ENCODE data around the gene GFPT2. TPM values are rescaled to one million over a fixed set of nuclear protein-coding genes. Genes with fewer than 3 reads are reported as not detected.

Gene GFPT2
- 11.2 and 13.8 TPM in 2 replicates for total RNA-seq
- polyA plus RNA-seq (2012) = 11.6 TPM

DNA sequence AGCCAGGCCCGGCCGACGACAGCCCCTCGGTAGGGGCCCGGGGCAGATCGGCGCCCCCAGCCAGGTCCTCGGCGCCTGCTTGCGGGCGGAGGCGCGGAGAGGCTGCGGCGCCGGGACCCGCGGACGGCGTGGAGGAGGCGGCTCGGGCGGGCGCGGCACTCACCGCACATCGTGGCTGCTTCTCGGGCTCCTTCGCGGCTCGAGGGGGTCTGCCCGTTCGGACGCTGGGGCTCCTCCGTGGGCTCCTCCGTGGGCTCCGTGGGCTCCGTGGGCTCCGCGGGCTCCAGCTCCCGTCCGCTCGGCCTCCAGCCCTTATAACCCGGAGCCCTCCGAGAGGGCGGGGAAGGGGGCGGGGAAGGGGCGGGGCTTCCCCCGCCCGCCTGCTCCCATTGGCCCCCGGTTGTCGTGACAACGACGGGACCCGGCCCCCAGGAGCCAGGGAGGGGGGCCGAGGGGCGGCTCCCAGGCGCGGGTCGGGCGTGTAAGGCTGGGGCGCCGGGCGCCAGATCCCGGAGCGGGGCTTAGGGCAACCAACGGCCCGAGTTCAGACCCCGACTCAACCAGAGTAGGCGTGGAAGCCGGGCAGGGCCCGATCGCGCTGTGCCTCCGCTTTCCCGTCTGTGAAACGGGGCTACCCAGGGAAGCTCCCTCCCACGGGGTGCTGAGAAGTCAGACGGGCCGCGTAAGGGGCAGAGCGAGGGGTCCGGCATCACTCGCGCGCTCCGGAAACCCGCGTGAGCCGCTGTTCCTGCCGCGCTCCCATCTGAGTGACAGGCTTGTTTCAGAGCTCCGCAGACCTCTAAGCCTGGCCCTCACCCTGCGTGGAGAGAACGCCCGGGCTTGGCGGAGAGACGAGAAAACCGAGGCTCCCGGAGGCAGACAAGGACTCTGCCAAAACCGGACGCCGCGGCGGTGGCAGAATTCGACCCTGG lies at the start of gene GFPT2:
Gene GFPT2 (minus strand): TSS at position 289 of the 932 bp plus-strand sequence. CDS start 119 bp downstream, at position 170.
- DNase-seq (ENCODE audit: low read depth) = peak; percentile 86

DNA sequence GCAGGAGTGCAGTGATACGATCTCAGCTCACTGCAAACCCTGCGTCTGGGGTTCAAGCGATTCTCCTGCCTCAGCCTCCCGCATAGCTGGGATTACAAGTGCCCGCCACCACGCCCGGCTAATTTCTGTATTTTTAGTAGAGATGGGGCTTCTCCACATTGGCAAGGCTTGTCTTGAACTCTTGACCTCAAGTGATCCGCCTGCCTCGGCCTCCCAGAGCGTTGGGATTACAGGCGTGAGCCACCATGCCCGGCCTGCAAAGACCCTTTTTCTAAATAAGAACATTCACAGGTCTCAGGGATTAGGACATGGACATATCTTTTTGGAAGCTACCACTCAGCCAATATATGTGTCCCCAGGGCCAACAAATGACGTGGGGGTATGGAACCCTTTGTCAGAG lies 49.6 kb upstream of the GFPT2 start:
- DNase-seq (ENCODE audit: low read depth) = no peak

DNA sequence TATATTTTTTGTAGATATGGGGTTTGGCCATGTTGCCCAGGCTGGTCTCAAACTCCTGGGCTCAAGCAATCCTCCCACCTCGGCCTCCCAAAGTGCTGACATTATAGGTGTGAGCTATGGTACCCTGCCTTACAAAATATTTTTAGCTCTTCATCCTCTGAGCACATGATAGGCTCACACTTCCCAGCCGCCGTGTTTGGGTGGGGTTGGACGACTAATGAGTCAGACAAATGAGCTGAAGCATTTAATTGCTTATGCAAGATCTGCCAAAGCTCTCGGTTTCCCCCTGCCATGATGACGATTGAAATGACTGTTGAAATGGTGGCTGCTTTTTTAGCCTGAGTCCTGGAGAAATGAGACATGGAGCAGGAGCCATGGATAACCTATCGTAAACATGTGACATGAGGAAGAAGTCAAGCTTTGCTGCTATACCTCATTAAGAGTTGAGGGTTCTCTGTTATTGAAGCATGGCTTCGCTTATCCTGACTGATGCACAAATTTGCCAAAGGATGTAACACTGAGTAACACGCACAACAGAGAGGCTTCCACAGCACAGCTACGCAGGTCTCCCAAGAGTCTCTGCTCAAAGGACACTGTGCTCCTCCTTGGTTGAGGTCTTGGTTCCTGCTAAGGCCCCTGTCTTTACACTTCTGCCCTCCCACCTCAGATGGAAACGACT lies 48.2 kb upstream of the GFPT2 start:
- no peak for DNase-seq (ENCODE audit: low read depth)

DNA sequence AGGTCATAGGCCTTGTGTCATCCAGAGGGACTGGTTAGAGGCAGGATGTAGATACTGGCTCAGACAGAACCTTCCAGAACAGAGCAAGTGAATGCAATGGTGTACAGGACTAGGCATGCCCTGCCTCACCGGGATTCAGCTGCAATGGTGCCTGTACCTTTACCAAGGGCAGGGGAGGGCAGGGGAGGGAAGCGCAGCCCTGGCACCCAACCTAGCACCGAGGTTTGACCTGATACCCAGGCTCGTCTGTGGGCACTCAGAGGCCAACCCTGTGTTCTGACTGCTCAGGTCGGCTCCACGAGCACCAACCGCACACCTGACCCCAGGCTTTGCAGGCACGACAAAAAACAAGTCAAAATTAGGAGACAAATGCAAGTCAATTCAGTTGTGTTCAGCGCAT lies 47.3 kb upstream of the GFPT2 start:
- DNase-seq (ENCODE audit: low read depth) = no peak

DNA sequence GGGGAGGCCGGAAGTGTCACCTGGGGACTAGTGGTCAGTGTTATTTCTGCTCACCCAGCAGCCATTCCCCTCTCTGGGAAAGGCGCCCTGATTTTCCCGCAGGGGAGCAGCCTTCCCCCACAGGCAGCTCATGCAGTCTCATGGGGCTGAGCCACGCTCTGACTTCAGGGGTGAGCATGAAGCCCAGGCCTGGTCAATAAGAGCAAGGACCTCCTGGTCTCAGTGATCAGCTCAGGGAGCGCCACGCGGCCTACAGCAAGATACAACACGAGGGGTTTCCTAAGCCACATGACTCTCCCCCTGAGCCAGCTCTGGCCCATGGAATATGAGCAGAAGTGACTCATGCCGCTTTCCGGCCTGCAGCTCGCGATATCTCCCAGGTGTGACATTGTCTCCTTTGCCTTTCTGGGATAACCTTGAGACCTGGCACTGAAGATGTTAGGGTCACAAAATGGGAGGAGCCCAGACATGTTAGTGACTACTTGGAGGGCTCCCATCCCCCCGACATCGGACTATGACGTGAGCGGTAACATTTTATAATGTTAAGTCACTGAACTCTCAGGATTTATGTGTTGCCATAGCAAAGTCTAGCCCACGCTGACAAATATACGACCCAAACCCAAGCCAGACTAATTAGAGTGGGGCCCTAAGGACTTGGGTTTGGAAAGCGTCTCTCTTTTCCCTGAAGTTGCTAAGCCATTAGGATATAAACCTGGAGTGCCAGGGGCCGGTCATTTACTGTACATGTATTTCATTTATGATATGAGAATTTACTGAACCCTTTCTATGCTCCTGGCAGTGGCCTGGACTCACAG lies 46.5 kb upstream of the GFPT2 start:
- DNase-seq (ENCODE audit: low read depth) = no peak

DNA sequence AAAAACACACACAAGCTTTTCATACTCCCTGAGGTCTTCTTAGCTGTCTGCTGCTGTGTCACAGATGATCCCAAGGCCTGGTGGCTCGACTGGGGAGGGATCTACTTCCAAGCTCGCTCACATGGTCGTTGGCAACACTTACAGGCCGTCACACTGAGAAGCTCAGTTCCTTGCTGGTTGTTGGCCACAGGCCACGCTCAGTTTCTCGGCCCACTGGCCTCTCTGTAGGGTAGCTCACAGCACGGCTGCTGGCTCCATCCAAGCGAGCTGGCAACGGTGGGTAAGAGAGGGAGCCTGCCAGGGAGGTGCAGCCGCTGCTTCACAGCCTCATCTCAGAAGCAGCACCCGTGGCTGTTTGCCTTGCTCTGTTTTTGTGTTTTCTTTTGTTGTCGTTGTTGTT lies 43.8 kb upstream of the GFPT2 start:
- no peak for DNase-seq (ENCODE audit: low read depth)

DNA sequence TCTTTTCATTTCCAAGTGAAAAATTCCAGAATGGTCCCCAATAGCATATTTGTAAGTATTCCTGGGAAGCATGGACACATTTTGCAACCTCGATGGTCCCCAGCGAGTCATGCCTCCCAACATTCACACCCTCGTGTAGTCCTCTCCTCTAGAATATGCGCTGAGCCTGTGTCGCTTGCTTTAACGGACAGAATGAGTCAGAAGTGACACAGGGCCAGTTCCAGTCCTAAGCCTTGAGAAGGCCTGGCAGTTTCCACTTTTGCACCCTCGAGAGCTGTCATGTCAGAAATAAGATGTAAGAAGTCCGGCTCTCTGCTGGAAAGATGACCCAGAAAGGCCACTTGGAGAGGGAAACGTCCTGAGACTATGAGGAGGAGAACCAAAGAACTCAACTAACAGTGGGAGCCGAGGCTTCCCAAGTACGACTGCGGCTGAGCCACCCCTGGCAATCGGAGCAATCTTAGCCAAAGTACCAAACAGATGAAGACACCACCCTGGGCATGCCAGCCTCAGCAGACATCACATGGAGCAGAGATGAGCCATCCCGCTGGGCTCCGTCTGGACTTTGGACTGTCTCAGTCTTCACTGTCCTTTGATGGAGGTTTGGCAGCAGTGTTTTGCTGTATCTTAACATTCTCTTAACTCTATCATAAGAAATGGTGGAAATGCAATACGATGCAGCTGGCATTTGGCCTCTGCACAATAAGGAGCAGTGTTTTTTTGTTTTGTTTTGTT lies 42.6 kb upstream of the GFPT2 start:
- peak; percentile 19 for DNase-seq (ENCODE audit: low read depth)

DNA sequence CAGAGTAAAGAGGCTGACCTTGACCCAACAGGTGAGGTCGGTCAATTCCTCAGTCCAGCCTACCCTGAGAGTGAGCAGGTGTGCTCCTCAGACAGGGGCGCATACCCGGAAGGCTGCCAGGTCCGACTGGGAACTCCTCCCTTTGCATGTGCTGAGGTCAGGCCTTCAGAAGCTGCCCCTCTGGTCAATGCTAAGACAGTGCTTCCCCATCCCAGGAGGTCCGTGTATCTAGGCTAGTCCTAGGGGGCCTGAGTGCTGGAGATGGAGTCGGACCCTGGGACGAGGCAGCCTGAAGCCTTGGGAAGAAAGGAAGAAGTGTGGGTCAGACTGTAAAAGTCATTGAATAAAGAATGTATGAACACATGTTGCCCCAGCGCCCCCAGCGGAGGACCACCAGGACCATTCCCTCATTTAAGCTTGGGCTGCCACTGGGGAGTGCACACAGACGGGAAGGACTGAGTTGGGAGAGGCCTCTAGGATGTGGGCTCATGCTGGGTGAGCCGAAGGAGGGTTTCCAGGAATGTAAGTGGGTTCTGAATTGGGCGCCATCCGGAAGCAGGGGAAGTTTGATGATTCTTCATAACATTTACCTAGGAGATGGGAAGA lies 41.0 kb upstream of the GFPT2 start:
- no peak for DNase-seq (ENCODE audit: low read depth)

DNA sequence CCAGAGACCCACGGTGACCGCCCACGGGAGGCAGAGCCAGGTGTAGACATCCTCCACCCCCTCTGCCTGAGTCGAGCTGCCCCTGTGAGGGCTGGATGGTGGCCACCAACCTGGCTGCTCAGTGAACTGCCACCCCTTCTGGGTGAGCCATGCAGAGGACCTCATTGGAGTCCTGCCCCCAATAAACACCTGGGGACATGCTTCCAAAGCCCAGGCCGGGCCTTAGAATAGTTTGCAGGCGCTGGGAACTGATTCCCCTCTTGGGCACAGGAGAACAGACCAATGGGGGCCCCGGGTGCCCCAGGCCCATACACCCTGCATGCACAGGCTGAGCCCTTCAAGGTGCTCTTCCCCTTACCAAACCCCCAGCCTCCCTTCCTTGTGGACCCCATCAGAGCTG lies 38.1 kb upstream of the GFPT2 start:
- DNase-seq (ENCODE audit: low read depth) = no peak

DNA sequence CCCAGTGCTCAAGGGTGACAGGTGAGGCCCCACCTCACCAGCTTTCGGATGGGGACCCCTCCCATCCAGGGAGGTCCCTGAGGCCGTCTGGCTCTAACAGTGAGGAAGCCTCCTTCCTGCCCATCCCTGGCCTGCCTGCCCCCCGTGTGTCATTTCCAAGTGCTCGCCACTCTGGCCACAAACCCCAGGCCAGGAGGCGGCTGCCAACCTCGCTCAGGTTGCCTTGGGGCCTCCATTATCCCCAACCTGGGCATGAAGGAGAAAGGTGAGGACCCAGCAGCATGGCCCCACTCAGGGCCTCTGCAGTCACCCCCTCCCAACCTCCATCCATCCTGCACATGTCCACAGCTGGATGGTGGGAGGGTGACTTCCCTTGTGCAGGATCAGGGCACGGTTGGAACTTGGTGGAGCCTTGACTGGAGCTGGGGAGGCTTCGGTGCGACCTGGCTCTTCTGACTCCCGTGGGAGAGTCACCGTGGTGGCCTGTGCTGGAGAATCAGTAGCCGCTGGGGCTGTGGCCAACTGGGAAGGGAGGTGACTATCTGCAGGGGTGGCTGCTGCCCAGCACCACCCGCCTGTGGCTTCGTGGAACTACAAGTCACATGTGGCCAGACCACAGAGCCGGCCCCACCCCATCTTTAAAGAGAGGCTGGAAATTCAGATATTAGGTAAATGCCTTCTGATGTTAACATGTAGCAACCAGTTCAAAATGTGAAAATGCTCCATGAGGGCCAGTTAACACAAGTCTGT lies 37.5 kb upstream of the GFPT2 start:
- DNase-seq (ENCODE audit: low read depth) = peak; percentile 24

DNA sequence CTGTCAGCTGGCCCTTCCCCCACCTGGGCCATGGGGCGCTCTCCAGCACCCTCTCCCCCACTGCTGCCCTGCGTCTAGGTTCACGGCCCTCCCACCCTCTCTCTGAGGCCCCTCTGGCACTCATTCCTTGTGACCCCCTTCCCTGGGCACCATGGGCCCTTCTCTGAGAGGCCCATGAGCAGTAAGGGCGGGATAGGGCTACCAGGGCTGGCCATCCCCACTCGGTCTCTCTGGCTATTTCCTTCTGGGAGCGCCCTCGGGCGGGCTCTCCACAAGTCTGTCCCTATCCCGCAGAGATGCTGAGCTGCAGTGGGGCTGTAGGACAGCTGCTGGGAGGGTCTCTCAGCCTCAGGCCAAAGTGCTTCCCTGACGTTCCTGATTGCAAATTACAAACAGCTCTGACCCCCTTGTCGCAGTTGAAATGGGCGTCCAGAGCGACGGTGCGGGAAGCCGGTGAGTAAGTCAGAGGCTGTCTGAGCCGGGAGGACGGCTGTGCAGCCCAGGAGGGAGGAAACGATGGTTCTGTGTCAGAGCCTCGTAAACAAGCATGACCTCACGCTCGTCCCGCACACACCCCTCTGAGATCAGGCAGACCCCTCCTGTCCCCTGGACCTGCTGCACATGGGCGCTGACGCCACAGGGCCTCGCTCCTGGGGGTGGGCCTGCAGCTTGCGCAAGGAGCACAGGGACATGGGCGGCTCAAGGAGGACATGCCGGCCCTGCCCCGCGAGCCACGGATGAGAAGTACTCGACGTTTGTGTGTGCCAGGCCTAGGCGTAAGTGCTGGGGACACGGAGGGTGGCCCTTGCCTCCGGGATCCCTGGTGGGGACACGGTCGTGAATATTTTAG lies 36.3 kb upstream of the GFPT2 start:
- DNase-seq (ENCODE audit: low read depth) = no peak

DNA sequence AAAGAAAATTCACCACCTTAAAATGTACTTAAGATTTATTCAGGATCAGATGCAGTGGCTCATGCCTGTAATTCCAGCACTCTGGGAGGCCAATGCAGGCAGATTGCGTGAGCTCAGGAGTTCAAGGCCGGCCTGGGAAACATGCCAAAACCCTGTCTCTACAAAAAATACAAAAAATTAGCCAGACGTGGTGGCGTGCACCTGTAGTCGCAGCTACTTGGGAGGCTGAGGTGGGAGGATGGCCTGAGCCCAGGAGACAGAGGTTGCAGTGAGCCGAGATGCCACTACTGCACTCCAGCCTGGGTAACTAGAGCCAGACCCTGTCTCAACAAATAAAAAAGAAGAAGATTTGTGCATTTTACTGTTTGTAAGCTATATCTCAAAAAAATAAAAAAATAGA lies 34.7 kb upstream of the GFPT2 start:
- DNase-seq (ENCODE audit: low read depth) = no peak

DNA sequence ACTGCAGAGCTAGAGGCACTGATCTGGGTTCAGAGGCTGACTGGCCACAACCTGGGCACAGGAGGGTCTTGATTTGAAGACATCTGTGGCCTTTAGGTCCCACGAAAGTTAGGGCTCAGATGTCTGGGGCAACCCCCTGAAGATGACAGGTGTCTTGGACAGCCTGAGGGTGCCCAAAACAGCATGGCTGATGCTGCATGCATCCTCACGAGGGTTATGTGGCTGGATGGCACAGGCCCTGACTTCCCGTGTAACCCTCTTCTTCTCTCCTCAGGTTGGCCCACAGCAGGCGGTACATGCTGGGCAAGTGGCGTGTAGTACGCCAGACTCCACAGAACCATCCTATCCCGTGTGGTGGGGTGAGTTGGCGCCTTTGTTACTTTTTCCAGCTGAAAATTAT lies 29.8 kb upstream of the GFPT2 start:
- DNase-seq (ENCODE audit: low read depth) = no peak

DNA sequence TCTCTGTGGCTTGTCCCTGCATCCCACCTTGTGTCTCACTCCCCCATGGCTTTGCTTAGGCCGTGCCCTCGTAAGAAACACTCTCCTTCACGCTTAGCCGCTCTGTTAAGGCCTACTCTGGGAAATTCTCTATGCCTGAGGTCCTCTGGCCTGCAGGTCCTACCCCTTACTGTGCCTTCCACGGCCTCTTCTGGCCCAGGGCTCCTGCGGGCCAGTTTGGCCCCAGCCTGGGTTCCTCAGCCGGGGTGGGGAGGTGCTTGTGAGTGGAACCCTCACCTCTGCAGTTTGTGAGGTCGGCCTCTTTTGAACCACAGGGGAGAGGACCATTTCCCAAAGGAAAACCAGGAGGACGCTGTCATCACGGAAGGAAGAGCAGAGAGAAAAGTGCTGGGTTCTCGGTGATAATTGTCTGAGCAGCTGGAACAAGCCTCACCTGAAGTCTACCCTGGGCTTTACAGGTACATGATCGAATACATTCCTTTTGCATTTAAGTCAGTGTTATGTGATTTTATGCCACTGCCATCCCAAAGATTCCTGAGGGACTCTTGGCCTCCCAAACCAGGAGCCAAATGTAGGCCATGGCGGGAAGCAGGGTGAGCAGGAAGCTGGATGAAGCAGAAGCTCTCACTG lies 28.8 kb upstream of the GFPT2 start:
- DNase-seq (ENCODE audit: low read depth) = no peak

DNA sequence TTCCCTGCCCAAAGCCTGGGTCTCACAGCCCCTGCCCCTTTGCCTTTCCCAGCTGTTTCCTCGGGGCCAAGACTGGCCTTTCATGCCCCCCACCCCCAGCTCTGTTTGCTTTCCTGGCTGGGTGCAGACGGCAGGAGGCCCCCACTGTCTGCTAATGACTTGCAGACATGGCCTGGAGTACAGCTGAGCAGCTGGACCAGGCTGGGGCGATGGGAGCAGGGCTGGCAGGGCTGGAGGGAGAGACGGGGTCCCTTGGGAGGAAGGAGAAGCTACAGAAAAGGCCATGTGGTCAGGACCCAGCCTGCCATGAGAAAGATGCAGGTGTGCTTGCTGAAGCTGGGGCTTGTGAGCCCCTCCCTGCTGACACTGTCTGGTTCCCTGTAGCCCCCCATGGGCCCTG lies 28.3 kb upstream of the GFPT2 start:
- no peak for DNase-seq (ENCODE audit: low read depth)

DNA sequence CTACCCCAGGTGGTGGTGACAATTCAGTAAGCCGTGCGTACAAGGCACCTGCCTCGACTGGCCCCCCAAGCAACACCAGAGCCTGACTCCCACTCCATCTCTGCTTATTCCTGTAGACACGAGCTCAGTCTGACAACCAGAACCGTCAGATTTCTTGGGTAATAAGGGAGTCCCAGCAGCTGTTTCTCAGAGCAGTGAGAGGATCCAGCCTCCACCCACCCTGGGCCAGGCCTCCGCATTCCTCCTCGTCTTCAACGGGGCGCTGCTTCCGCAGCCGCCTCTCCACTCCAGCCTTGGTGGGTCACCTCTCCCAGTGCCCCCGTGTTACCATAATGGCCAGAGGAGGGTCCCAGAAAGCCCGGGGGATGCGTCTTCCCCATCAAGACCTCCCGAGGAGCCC lies 27.7 kb upstream of the GFPT2 start:
- DNase-seq (ENCODE audit: low read depth) = no peak

DNA sequence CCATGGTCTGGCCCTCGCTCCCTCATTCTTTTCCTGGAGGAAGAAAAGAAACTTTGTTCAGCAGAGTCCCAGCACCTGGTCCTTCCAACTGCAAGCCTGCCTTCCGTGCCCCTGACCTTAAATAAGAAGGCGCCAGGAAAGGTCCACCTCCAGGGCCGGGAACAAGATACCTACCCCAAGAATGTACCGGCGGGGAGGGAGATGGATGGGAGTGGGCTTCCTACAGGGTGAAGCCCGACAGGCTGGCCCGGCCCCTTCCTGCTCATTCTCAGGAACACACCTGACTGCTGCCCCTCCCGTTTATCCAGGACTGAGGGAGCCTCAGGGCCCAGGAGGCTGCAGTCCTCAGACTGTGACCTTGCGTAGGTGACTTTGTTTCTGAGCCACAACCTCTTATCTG lies 27.3 kb upstream of the GFPT2 start:
- DNase-seq (ENCODE audit: low read depth) = no peak

DNA sequence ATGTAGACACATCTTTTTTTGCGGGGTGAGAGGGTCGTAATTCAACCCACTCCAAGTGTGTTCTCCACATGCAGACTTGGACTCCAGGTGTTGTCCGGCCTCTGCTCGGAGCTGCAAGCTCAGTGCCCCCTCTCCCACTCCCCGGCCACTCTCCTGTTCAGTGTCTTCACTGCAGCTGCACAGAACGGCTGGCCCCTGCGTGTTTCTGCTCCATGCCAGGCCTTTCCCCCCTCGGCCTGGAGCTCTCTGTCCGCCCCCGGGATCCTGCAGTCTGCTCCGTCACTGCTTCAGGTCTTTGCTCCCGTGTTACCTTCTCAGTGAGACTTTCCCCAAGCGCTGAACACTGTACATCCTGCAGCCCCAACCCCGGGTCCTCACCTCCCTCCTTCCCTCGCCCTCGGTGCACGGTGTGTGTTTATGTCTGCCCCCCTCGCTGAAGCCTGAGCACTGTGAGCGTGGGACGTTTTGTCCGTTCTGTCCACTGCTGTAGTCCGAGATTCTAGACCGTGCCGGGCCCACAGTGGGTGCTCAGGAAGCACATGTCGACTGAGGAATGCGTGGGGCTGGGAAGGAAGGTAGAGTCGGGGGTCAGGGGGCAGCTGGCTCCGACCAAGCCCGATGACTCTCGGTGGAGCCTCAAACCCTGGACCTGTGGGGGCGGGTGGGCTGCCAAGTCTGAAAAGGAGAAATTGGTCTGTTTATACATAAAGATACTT lies 26.4 kb upstream of the GFPT2 start:
- no peak for DNase-seq (ENCODE audit: low read depth)

All from myocyte (in vitro differentiated cells).